ENCODE results near the gene TPD52L1. TPM values are rescaled to one million over a fixed set of nuclear protein-coding genes. Genes with fewer than 3 reads are reported as not detected.

Gene TPD52L1
- total and polyA plus RNA-seq, 2 of the 13 experiments (the other 11 are each of a cell fraction or from before 2014, with no cell fraction given), result 0.49 to 0.53 TPM

GRCh38 chr6:125201961-125202729 is 48.6 kb downstream of the TPD52L1 start:
- intact Hi-C loops (cut with micrococcal nuclease; ENCODE audit: unreplicated experiment), result no loop called here

GRCh38 chr6:125203395-125203794 is 49.8 kb downstream of the TPD52L1 start:
- no peak for DNase-seq (ENCODE audit: low spot score)
- Histone ChIP-seq H3K4me3 (replicated peaks in 1 of 3; ENCODE audit: insufficient read depth in 1 of 3, low read depth in 2 of 3, low read length in 3 of 3) (no peak overlapping the region), H3K9me3 (ENCODE audit: low read length) (no peaks in the 10 kb centered on the region), H3K36me3 (replicated peaks in 1 of 2; ENCODE audit: control insufficient read depth in 1 of 2, insufficient read depth in 2 of 2, low read length in 2 of 2) (no peaks in the 10 kb centered on the region), H3K79me2 (ENCODE audit: insufficient read depth, low read length) (no peaks in the 10 kb centered on the region), H3K27me3 (ENCODE audit: control insufficient read depth in 1 of 2, insufficient read depth in 2 of 2, low read length in 2 of 2) (no peaks in the 10 kb centered on the region), H3K4me2 (ENCODE audit: low read depth, low read length) (no peak overlapping the region), H2AFZ (ENCODE audit: low read length) (no peak overlapping the region), H4K20me1 (ENCODE audit: insufficient read depth, low read length) (no peaks in the 10 kb centered on the region), H3K9ac (ENCODE audit: insufficient read depth, low read depth, low read length) (no peak overlapping the region), H3K4me1 (ENCODE audit: insufficient read depth, low read length) (no peaks in the 10 kb centered on the region), H3K27ac (ENCODE audit: extremely low read length, insufficient read depth, low read length) (no peak overlapping the region)
- intact Hi-C loops (cut with micrococcal nuclease; ENCODE audit: unreplicated experiment), result no loop called here
- FAIRE-seq, result no peak
- in situ Hi-C loops (cut with HindIII; ENCODE audit: extremely low pct_ligation_motif_present, low pct_unique_long_range_greater_than_20kb), result no loop called here
- no TSS peak for BruUV-seq (replicated peaks)
- ChIA-PET CTCF (ENCODE audit: low intra/inter-chr PET ratio, low total read pairs) (no interaction called here), POLR2A (no interaction called here)
- TF ChIP-seq NBN (conservative IDR thresholded peaks at IDR 0.05) (no peak), ZNF34 (CRISPR knock-in tag; IDR thresholded peaks at IDR 0.05; ENCODE audit: borderline replicate concordance) (no peak), ZNF30 (CRISPR knock-in tag; IDR thresholded peaks at IDR 0.05) (no peak), ZNF180 (CRISPR knock-in tag; IDR thresholded peaks at IDR 0.05; ENCODE audit: borderline replicate concordance, low read depth) (no peak), SYNCRIP (IDR thresholded peaks at IDR 0.05; ENCODE audit: insufficient read depth, low read depth, low read length) (no peak)
- no peak for ATAC-seq

More at GRCh38 chr6:125201961-125202729, 48.6 kb downstream of the TPD52L1 start:
- Histone ChIP-seq H3K79me2 (ENCODE audit: insufficient read depth, low read length) (no peaks in the 10 kb centered on the region), H3K27ac (ENCODE audit: extremely low read length, insufficient read depth, low read length) (no peak overlapping the region), H2AFZ (ENCODE audit: low read length) (no peak overlapping the region), H3K27me3 (ENCODE audit: control insufficient read depth in 1 of 2, insufficient read depth in 2 of 2, low read length in 2 of 2) (no peaks in the 10 kb centered on the region), H3K4me1 (ENCODE audit: insufficient read depth, low read length) (no peaks in the 10 kb centered on the region), H3K4me2 (ENCODE audit: low read depth, low read length) (no peak overlapping the region), H3K36me3 (replicated peaks in 1 of 2; ENCODE audit: control insufficient read depth in 1 of 2, insufficient read depth in 2 of 2, low read length in 2 of 2) (no peaks in the 10 kb centered on the region), H3K4me3 (replicated peaks in 1 of 3; ENCODE audit: insufficient read depth in 1 of 3, low read depth in 2 of 3, low read length in 3 of 3) (no peak overlapping the region), H3K9ac (ENCODE audit: insufficient read depth, low read depth, low read length) (no peak overlapping the region), H4K20me1 (ENCODE audit: insufficient read depth, low read length) (no peaks in the 10 kb centered on the region), H3K9me3 (ENCODE audit: low read length) (no peaks in the 10 kb centered on the region)
- TF ChIP-seq MAFF (IDR thresholded peaks at IDR 0.05; ENCODE audit: low read depth, low read length) (peak; percentile 96), NFE2 (CRISPR knock-in tag; IDR thresholded peaks at IDR 0.05) (peak; percentile 63; the same call in 1 of the 2 replicates), TOE1 (CRISPR knock-in tag; IDR thresholded peaks at IDR 0.05) (no peak), ZNF639 (CRISPR knock-in tag; conservative IDR thresholded peaks at IDR 0.05) (no peak), MAFK (conservative IDR thresholded peaks at IDR 0.05 in 1 of 2, IDR thresholded peaks at IDR 0.05 in 1 of 2; ENCODE audit: low read length in 2 of 2) (peak; percentile 97 to 98), CEBPB (IDR thresholded peaks at IDR 0.05; ENCODE audit: borderline replicate concordance, low read depth, low read length) (peak; percentile 62; the same call in 1 of the 2 replicates), NFE2L2 (IDR thresholded peaks at IDR 0.05; ENCODE audit: low read length) (peak; percentile 93)
- POLR2A ChIA-PET, result no interaction called here
- no peak for FAIRE-seq
- 1% methylated on average over 7 of the region's 7 CpGs for WGBS (ENCODE audit: low lambda C conversion rate)
- BruUV-seq (replicated peaks), result no TSS peak
- in situ Hi-C loops (cut with HindIII; ENCODE audit: extremely low pct_ligation_motif_present, low pct_unique_long_range_greater_than_20kb), result no loop called here
- no peak for ATAC-seq
- CTCF ChIA-PET (ENCODE audit: low intra/inter-chr PET ratio, low total read pairs), result no interaction called here
- DNase-seq (ENCODE audit: low spot score), result no peak
